Ascending aorta (tissue), 2 donors: ENCODE results near the gene AK2. TPM values are rescaled to one million over a fixed set of nuclear protein-coding genes. Genes with fewer than 3 reads are reported as not detected.
"Not testable (repeated sequence)": the region's sequence is repeated elsewhere in the genome, so short reads cannot be mapped to it uniquely, and the experiment has no call there.

Experiments
- DNase-seq, 2 donors: peaks; one replicate each; pipeline ENCODE4 v3.0.0-alpha.2; 2019; ENCODE audit warnings: low spot score in 2 of 2
- H3K27ac ChIP-seq, 2 donors: fragments of 200-600 bp; sonication (generic); one replicate each; pipeline ENCODE4 v1.5.1; 2016 to 2017; ENCODE audit warnings: mild to moderate bottlenecking in 1 of 2
- H3K27me3 ChIP-seq: fragments of 200-600 bp; sonication (generic); one replicate; pipeline ENCODE4 v1.5.1; 2017
- H3K36me3 ChIP-seq, 2 donors: fragments of 200-600 bp; sonication (generic); one replicate each; pipeline ENCODE4 v1.5.1; 2016
- H3K4me1 ChIP-seq, 2 donors: fragments of 200-600 bp; sonication (generic); one replicate each; pipeline ENCODE4 v1.5.1; 2016 to 2017; ENCODE audit warnings: mild to moderate bottlenecking in 1 of 2
- H3K4me3 ChIP-seq, 2 donors: fragments of 200-600 bp; sonication (generic); one replicate each; pipeline ENCODE4 v1.5.1; 2016 to 2017; ENCODE audit warnings: mild to moderate bottlenecking in 1 of 2
- H3K9me3 ChIP-seq, 2 donors: fragments of 200-600 bp; sonication (generic); one replicate each; pipeline ENCODE4 v1.5.1; 2016
- intact Hi-C: fragments of 100-400 bp; cut with DNase I; formaldehyde crosslinking; loops from one replicate; pipeline ENCODE4 v1.15.1; 2023
- total RNA-seq: library from RNA; depleted of rRNA; stranded (reverse); fragments of >200 nt; gene quantifications from one replicate; pipeline ENCODE4 v1.1.0, GENCODE V29; 2016
- TF ChIP-seq, protein P1 (sequence below), 3 experiments: fragments of 200-600 bp in 2 of 3; fragments of 450-650 bp in 1 of 3; sonication (generic) in 2 of 3; IDR thresholded peaks; one replicate each; pipeline ENCODE4 v1.5.1; 2016 to 2019; ENCODE audit warnings: antibody characterized with exemption in 3 of 3, mild to moderate bottlenecking in 1 of 3, moderate library complexity in 1 of 3

AK2 gene
- total RNA-seq, 1 donor from 2014 or later: 68.4 TPM

DNA sequence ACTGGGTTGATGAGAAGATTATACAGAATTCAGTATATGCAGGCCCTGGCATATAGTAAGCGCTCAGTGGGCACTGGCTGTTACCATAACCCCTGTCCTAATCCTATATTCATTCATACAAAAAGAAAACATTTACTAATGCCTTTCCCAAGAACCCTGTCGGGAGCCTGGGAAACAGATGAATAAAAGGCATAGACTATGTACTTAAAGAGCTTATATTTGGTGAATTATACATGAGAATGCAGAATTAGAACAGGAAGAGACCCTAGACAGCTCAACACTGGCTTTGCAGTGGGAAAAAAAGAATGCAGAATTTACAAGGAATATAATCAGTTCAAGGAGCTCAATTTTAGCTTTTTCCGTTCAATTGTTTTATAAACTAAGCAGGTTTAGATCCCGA is 10.9 kb downstream of the AK2 start:
- peaks cover 31 to 34% of the 10 kb centered on the region in 2 donors for H3K36me3 ChIP-seq
- TF ChIP-seq, protein P1, sequence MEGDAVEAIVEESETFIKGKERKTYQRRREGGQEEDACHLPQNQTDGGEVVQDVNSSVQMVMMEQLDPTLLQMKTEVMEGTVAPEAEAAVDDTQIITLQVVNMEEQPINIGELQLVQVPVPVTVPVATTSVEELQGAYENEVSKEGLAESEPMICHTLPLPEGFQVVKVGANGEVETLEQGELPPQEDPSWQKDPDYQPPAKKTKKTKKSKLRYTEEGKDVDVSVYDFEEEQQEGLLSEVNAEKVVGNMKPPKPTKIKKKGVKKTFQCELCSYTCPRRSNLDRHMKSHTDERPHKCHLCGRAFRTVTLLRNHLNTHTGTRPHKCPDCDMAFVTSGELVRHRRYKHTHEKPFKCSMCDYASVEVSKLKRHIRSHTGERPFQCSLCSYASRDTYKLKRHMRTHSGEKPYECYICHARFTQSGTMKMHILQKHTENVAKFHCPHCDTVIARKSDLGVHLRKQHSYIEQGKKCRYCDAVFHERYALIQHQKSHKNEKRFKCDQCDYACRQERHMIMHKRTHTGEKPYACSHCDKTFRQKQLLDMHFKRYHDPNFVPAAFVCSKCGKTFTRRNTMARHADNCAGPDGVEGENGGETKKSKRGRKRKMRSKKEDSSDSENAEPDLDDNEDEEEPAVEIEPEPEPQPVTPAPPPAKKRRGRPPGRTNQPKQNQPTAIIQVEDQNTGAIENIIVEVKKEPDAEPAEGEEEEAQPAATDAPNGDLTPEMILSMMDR (IDR thresholded peaks at IDR 0.05): no peak
- H3K9me3 ChIP-seq: no peaks in the 10 kb centered on the region
- no peak overlapping the region for H3K27ac ChIP-seq
- H3K4me3 ChIP-seq: no peak overlapping the region
- intact Hi-C loops: no loop called here
- no peaks in the 10 kb centered on the region for H3K4me1 ChIP-seq
- H3K27me3 ChIP-seq: no peaks in the 10 kb centered on the region
- no peak for DNase-seq

DNA sequence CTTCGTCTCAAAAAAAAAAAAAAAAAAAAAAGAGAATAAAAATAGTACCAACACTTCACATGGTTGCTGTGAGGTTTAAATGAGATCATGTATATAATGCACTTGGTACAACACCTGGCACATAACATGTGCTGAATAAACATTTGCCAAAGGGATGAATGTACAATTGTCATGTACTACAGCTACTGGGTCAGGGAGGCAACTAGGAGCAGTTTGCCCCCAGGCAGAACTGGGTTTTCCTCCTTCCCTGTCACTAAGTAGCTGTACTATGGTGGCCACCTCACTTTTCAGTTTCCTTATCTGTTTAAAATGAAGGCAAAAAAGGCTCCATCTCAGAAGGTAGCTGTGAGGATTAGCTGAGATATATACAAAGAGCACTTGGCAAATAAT is 11.5 kb downstream of the AK2 start:
- no peak overlapping the region for H3K4me3 ChIP-seq
- H3K9me3 ChIP-seq: no peaks in the 10 kb centered on the region
- H3K27ac ChIP-seq: no peak overlapping the region
- TF ChIP-seq, protein P1 (IDR thresholded peaks at IDR 0.05): no peak
- no peaks in the 10 kb centered on the region for H3K27me3 ChIP-seq
- DNase-seq: no peak
- intact Hi-C loops: no loop called here
- no peaks in the 10 kb centered on the region for H3K4me1 ChIP-seq
- peaks cover 37 to 39% of the 10 kb centered on the region in 2 donors for H3K36me3 ChIP-seq

DNA sequence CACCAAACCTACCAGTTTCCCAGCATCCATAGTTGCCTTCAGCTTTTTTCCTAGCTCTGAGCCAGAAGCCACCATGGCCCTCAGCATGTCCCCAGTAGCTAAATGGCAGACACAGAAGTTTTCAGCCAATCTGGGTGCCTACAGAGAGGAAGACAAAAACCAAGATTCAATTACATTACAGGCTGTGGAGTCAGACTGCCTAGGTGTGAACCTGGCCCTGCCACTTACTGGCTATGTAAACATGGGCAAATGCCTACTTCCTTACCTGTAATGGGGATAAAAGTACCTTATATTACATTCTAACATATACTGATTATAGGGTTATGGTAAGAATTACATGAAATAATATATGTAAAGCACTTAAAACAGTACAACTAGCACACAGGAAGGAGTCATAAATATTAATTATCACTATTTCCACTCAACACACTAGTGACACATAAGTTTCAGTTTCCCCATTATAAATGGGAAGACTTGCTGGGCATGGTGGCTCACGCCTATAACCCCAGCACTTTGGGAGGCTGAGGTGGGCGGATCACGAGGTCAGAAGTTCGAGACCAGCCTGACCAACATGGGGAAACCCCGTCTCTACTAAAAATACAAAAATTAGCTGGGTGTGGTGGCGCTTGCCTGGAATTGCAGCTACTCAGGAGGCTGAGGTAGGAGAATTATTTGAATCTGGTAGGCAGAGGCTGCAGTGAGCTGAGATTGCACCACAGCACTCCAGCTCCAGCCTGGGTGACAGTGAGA is 12.1 kb downstream of the AK2 start:
- H3K4me3 ChIP-seq, DNase-seq, H3K27ac ChIP-seq, H3K9me3 ChIP-seq, intact Hi-C loops, H3K4me1 ChIP-seq, H3K27me3 ChIP-seq: not testable (repeated sequence)
- peaks cover 43 to 45% of the 10 kb centered on the region in 2 donors for H3K36me3 ChIP-seq

DNA sequence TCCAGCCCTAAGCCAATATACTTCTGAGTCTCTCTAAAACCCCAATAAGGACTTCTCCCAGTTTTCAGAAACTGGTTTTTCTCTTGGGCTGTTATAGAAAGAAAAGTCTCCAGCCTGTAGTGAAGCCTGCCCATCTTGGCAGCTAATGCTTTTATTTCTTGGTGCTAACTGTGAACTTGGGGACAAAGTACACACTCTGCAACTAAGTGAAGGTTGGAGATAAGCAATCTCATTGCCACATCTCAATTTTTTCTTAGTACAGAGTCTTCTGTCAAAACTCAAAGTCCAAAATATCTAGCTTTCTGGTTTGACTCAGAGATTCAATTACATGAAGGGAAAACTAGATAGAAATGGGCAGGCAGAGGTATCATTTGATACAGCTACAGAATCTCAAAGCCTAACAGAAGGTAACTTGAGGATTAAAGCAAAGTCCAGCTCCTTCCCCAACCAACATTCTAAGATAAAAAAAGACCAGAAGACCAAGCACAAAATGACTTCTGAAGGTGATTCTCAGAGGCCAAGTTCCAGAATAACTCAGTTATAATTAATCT is 14.0 kb downstream of the AK2 start:
- Histone ChIP-seq H3K27ac (no peak overlapping the region), H3K9me3 (no peaks in the 10 kb centered on the region), H3K4me1 (no peaks in the 10 kb centered on the region), H3K27me3 (no peaks in the 10 kb centered on the region), H3K36me3 (peaks cover 50 to 60% of the 10 kb centered on the region in 2 donors), H3K4me3 (no peak overlapping the region)
- TF ChIP-seq, protein P1 (IDR thresholded peaks at IDR 0.05): no peak
- no peak for DNase-seq
- intact Hi-C loops: no loop called here

DNA sequence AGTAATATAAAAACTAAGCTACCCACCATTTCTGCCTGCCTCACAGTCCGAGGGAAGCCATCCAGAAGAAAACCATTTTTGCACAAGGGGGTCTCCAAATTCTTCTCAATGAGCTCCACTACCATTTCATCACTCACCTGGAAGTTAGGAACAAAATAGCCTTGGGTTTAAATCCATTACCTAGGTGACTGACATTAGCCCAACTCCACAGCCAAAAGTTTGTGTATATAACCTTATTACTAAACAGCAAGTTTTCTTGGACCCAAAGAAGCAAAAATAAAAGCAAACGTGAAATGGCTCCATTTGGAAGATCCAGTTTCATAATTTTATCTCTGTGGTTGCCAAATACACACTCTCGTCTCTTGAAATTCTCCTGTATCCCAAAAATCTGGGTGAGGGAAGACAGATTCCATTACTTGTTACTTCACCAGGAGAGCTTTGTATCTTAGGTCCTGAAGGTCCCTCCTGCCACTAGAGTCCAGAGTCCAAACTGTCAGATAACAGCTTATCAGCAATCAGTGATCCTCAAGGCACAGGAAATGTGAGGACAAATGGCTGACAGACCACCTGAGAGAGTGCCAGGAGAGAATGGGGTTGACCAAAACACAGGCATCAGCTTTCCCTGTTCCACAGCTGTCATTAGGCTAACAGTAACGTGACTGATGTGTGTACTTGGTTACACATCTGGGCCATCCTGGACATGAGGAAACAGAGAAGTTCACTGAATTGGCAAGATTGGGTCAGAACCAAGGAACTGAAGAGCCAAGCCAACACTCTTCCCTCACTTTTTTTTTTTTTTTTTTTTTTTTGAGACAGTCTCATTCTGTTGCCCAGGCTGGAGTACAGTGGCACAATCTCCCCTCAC is 14.9 kb downstream of the AK2 start:
- no peak for DNase-seq
- Histone ChIP-seq H3K27me3 (no peaks in the 10 kb centered on the region), H3K36me3 (peaks cover 53 to 67% of the 10 kb centered on the region in 2 donors), H3K9me3 (no peaks in the 10 kb centered on the region), H3K4me3 (no peak overlapping the region), H3K27ac (no peak overlapping the region), H3K4me1 (no peaks in the 10 kb centered on the region)
- TF ChIP-seq, protein P1 (IDR thresholded peaks at IDR 0.05): no peak
- intact Hi-C loops: no loop called here

DNA sequence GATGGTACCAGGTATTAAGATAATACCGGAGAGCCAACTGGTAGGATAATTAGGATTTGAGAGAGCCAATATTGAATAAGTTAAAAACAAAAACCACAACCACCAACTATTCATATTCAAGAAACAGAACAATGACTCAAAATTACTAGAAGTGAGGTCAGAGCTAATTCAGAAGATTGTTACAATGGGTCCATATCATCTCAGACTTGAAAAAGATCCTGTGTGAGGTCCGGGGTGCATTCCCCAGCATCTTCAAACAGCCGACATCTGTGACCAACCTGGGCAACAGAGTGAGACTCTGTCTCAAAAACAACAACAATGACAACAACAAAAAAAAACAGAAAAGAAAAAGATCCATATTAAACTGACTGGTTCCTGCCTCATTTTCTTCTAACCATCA is 18.6 kb downstream of the AK2 start:
- H3K27me3 ChIP-seq: no peaks in the 10 kb centered on the region
- intact Hi-C loops: no loop called here
- peaks cover 45 to 74% of the 10 kb centered on the region in 2 donors for H3K36me3 ChIP-seq
- no peak overlapping the region for H3K4me3 ChIP-seq
- H3K9me3 ChIP-seq: no peaks in the 10 kb centered on the region
- no peaks in the 10 kb centered on the region for H3K4me1 ChIP-seq
- H3K27ac ChIP-seq: no peak overlapping the region
- DNase-seq: no peak
- TF ChIP-seq, protein P1 (IDR thresholded peaks at IDR 0.05): no peak
